Measurements from ENCODE around the gene DICER1.

DNA sequence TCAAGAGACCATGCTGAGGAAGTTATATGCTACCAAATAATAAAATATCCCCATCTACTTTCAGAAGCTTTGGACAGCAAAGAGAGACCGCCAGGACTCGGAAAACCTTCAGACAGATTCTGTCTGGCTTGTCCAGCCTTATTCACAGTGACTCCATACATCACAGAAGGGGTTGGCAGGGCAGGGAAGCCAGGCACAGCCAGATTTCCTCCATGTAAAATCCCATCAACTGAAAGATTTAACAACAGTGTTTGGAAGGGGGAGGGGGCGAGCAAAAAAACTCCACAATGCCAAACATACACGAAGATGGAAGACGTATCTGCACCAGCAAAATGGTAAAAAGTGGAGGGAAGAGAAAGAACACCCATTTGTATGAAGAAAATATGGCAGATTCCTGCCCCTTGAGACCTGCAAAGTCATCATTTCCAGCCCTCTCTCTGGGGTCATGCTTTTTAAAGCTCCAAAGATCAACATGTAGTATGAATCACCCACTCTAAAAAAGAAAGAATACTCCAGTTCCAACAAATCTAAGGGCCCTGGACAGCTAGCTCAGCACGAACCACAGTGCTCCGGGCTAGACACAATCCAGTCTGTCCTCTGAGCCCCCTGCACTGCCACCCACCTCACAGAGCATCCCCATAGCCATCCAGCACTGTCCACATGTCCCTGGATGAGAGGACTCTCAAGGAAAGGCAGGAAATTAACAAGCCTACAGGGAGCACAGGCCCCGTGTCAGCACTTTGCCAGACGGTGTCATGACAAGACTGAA, 116.4 kb downstream of the DICER1 start:
- TF ChIP-seq CTCF (IDR thresholded peaks at IDR 0.05) (no peak), EZH2 (IDR thresholded peaks at IDR 0.05; ENCODE audit: borderline replicate concordance, insufficient read depth, low read depth, low read length, poor library complexity, severe bottlenecking) (no peak)

Data from B cell (primary cell).